Superior temporal gyrus (tissue), 1 donor: ENCODE results near the gene PTPN3.

Source experiments
- DNase-seq: peaks from one replicate; pipeline ENCODE4 v3.0.0-alpha.2; 2016; ENCODE audit errors: extremely low spot score

Gene PTPN3

GRCh38 chr9:109477258-109478050, 20.7 kb downstream of the PTPN3 start:
- no peak for DNase-seq

- no peak for DNase-seq
These were observed 21.4 kb downstream of the PTPN3 start for GRCh38 chr9:109476642-109477257.

GRCh38 chr9:109475526-109475925, 22.6 kb downstream of the PTPN3 start:
- no peak for DNase-seq

GRCh38 chr9:109474944-109475343, 23.2 kb downstream of the PTPN3 start:
- no peak for DNase-seq

- no peak for DNase-seq
These were observed 23.9 kb downstream of the PTPN3 start for GRCh38 chr9:109474170-109474569.

- no peak for DNase-seq
These were observed 24.8 kb downstream of the PTPN3 start for GRCh38 chr9:109473329-109473728.

GRCh38 chr9:109471475-109472393, 26.4 kb downstream of the PTPN3 start:
- DNase-seq: no peak

- DNase-seq: peak; percentile 90
These were observed 28.3 kb downstream of the PTPN3 start for GRCh38 chr9:109469646-109470358.

- DNase-seq: no peak
These were observed 29.2 kb downstream of the PTPN3 start for GRCh38 chr9:109468927-109469326.

GRCh38 chr9:109467936-109468335, 30.2 kb downstream of the PTPN3 start:
- no peak for DNase-seq

- DNase-seq: no peak
These were observed 31.2 kb downstream of the PTPN3 start for GRCh38 chr9:109466623-109467590.

GRCh38 chr9:109463924-109464625, 34.0 kb downstream of the PTPN3 start:
- peak; percentile 39 for DNase-seq

GRCh38 chr9:109460576-109460975, 37.5 kb downstream of the PTPN3 start:
- no peak for DNase-seq

GRCh38 chr9:109459423-109459822, 38.7 kb downstream of the PTPN3 start:
- DNase-seq: no peak

- DNase-seq: no peak
These were observed 39.5 kb downstream of the PTPN3 start for GRCh38 chr9:109458453-109459211.

GRCh38 chr9:109456811-109457210, 41.3 kb downstream of the PTPN3 start:
- no peak for DNase-seq

GRCh38 chr9:109455861-109456260, 42.2 kb downstream of the PTPN3 start:
- DNase-seq: no peak

- DNase-seq: no peak
These were observed 42.7 kb downstream of the PTPN3 start for GRCh38 chr9:109455391-109455790.

- no peak for DNase-seq
These were observed 43.4 kb downstream of the PTPN3 start for GRCh38 chr9:109454601-109455155.
